Astrocyte of the spinal cord (primary cell): Measurements from ENCODE around the gene LGR4.

ENCODE experiments used
- DNase-seq: peaks from one replicate; pipeline ENCODE4 v3.0.0; 2011; ENCODE audit warnings: low read depth, low spot score
- H3K4me3 ChIP-seq: 2 replicates; pipeline ENCODE4 v1.5.1; 2011; ENCODE audit warnings: low read depth, mild to moderate bottlenecking, low read length, moderate library complexity
- in situ Hi-C: cut with HindIII; loops from 2 replicates; pipeline ENCODE4 v1.10.0; 2017; ENCODE audit warnings: low sequenced_read_pairs
- TF ChIP-seq, protein P1 (sequence below): IDR thresholded peaks from 2 replicates; pipeline ENCODE4 v1.5.1; 2012; ENCODE audit warnings: low read depth, mild to moderate bottlenecking, low read length, inconsistent platforms

Gene LGR4

GRCh38 chr11:27363576-27364117 is 108.9 kb downstream of the LGR4 start:
- in situ Hi-C loops, result no loop called here
- no peak for DNase-seq
- TF ChIP-seq, protein P1, sequence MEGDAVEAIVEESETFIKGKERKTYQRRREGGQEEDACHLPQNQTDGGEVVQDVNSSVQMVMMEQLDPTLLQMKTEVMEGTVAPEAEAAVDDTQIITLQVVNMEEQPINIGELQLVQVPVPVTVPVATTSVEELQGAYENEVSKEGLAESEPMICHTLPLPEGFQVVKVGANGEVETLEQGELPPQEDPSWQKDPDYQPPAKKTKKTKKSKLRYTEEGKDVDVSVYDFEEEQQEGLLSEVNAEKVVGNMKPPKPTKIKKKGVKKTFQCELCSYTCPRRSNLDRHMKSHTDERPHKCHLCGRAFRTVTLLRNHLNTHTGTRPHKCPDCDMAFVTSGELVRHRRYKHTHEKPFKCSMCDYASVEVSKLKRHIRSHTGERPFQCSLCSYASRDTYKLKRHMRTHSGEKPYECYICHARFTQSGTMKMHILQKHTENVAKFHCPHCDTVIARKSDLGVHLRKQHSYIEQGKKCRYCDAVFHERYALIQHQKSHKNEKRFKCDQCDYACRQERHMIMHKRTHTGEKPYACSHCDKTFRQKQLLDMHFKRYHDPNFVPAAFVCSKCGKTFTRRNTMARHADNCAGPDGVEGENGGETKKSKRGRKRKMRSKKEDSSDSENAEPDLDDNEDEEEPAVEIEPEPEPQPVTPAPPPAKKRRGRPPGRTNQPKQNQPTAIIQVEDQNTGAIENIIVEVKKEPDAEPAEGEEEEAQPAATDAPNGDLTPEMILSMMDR, result no peak
- H3K4me3 ChIP-seq, result peak overlapping the region; percentile 83

DNA sequence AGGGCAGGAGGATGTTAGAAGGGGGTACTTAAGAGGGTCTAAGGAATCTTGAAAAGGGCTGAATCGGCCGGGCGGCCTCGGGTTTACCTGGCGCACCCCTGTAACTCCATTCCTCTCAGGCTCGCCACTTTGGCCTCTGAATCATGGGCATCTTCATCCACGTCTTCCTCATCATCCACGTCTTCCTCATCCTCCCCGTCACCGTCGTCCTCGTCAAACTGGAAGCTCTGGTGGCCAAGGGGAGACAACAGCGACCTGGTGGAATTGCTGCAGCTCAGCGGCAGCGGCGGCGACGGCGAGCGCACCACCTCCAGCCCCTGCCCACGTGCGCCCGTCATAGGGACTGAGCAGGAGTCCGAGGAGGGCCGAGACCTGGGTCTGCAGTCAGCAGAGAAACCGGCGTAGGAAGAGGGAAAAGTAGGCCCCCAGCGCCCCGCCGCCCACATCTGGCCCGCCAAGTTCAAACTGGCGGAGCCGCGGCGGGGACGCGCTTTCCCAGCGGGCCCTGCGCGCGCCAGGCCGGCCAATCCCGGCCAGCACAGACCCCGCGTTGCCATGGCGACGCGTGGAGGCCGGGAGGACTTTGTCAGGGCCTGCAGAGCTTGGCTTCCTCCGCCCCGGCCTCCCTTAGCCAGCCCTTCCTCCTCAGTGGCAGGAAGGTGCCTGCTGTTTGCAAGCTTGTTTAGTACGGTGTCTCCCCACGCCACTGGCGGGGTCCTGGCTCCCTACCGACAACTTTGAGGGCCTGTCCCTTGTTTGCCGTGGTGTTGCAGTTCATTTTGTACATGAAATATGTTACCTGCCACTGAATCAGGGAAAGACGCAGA is 109.6 kb downstream of the LGR4 start, which contains the start of gene CCDC34:
Gene CCDC34, minus strand, starts transcription at position 467 of the 827 bp plus-strand sequence. Its CDS starts 21 bp downstream, at position 446.
- H3K4me3 ChIP-seq, result peak within 1 kb of the TSS; percentile 83
- in situ Hi-C loops, result no loop called here
- TF ChIP-seq, protein P1, result no peak
- DNase-seq, result peak; percentile 94

GRCh38 chr11:27361649-27362431 is 110.8 kb downstream of the LGR4 start:
- TF ChIP-seq, protein P1, result no peak
- in situ Hi-C loops, result no loop called here
- H3K4me3 ChIP-seq, result peak overlapping the region; percentile 83
- DNase-seq, result no peak

DNA sequence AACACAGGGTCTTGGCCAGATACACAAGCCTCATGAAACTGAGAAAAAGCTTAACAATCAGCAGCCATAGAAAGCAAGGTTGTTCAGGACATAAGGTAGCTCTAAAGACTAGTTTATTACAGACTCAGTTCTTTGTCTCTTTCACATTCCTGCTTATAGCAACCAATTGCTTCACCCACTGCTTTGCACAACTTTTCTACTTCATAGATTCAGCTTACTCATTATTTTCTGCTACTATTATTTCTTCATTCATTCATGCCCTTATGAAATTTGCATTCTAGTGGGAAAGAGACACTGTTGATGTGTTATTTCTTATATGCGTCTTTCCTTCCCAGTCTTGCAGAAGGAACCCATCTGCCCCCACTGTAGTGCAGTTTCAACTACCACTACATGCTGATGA is 114.3 kb downstream of the LGR4 start:
- TF ChIP-seq, protein P1, result no peak
- in situ Hi-C loops, result no loop called here
- no peak overlapping the region for H3K4me3 ChIP-seq
- no peak for DNase-seq

- TF ChIP-seq, protein P1, result no peak
- in situ Hi-C loops, result no loop called here
- H3K4me3 ChIP-seq, result no peak overlapping the region
- DNase-seq, result no peak
These were observed 115.3 kb downstream of the LGR4 start for GRCh38 chr11:27357250-27357649.

DNA sequence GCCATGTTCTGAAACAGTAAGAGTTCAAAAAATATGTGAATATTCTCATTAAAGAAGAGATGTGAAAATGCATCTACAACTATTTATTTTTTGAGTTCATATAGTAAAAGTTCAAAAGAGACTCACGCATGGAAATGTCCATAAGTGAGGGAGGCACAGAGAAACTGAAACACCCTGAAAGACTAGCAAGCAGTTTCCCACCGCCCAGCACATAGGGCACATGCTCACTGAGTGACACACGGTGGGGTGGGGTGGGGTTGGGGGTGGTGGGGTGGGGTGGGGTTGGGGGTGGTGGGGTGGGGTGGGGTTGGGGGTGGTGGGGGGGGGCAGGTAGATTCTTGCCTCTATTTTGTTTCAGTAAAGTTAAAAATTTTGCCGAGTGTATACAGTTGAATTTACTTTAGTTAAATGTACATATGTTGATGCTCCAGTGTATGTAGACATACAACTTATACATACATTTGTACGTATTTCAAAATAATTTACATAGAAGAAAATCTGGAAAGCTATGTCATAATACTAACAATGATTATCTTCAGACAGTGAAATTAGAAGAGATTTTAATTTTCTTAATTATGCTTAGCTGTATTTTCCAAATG is 115.9 kb downstream of the LGR4 start:
- H3K4me3 ChIP-seq, result no peak overlapping the region
- in situ Hi-C loops, result no loop called here
- no peak for DNase-seq
- TF ChIP-seq, protein P1, result no peak
